Calu3 (cell line): ENCODE results near the gene STRN. TPM values are rescaled to one million over a fixed set of nuclear protein-coding genes. Genes with fewer than 3 reads are reported as not detected.

ENCODE experiments used
- BruUV-seq: library from RNA; stranded (reverse); fragments of 400-500 nt; replicated peaks from 2 replicates; lab custom pipeline; 2021; lab: Mats Ljungman, UMichigan
- CTCF ChIA-PET: fragments of 300-600 bp; sonication (Branson Sonifier 250); formaldehyde crosslinking; loops from one replicate; lab custom pipeline; 2022; ENCODE audit warnings: antibody characterized with exemption; lab: Charles Lee
- DNase-seq: peaks from one replicate; pipeline ENCODE4 v3.0.0; 2022
- H3K27ac Mint-ChIP-seq: one replicate; pipeline ENCODE4 v1.8.0; 2022; ENCODE audit warnings: mixed read lengths; ENCODE audit not compliant: unreplicated experiment
- H3K27me3 Mint-ChIP-seq: one replicate; pipeline ENCODE4 v1.8.0; 2022; ENCODE audit warnings: mixed read lengths; ENCODE audit not compliant: unreplicated experiment
- H3K36me3 Mint-ChIP-seq: one replicate; pipeline ENCODE4 v1.8.0; 2022; ENCODE audit warnings: mild to moderate bottlenecking, moderate library complexity, mixed read lengths; ENCODE audit not compliant: insufficient read depth, unreplicated experiment
- H3K4me1 Mint-ChIP-seq: one replicate; pipeline ENCODE4 v1.8.0; 2022; ENCODE audit warnings: mild to moderate bottlenecking, low read depth, mixed read lengths; ENCODE audit not compliant: unreplicated experiment
- H3K4me3 Mint-ChIP-seq: one replicate; pipeline ENCODE4 v1.8.0; 2022; ENCODE audit warnings: mild to moderate bottlenecking, low read depth, moderate library complexity, mixed read lengths; ENCODE audit not compliant: unreplicated experiment
- H3K9me3 Mint-ChIP-seq: one replicate; pipeline ENCODE4 v1.8.0; 2022; ENCODE audit warnings: low read depth, mixed read lengths; ENCODE audit not compliant: unreplicated experiment
- CTCF ChIP-seq: fragments of 200-600 bp; IDR thresholded peaks from one replicate; pipeline ENCODE4 v1.8.0; 2022; ENCODE audit warnings: antibody characterized with exemption; ENCODE audit not compliant: unreplicated experiment
- intact Hi-C: fragments of 100-400 bp; cut with micrococcal nuclease; formaldehyde crosslinking; loops from one replicate; pipeline ENCODE4 v1.10.0; 2022; ENCODE audit not compliant: unreplicated experiment
- total RNA-seq: library from RNA; stranded (reverse); gene quantifications from 2 replicates; pipeline ENCODE4 v1.2.3, GENCODE V29; 2022

STRN gene
- total RNA-seq, 1 experiment from 2014 or later: 29.3 TPM

- intact Hi-C loops: no loop called here
- CTCF ChIA-PET: interaction anchor here (0.7 kb wide), 1 partner anchor 26 kb away, joined by 3 read pairs; no protein-coding TSS in a partner anchor
- Mint-ChIP-seq H3K36me3 (no peaks in the 10 kb centered on the region), H3K27me3 (peaks cover 37% of the 10 kb centered on the region), H3K4me3 (no peak overlapping the region), H3K4me1 (no peaks in the 10 kb centered on the region), H3K9me3 (no peaks in the 10 kb centered on the region), H3K27ac (no peak overlapping the region)
- no TSS peak for BruUV-seq
- no peak for DNase-seq
- TF ChIP-seq CTCF: no peak
Observed at GRCh38 chr2:36801088-36801487, 165.2 kb downstream of the STRN start.

GRCh38 chr2:36800381-36800780 is 166.0 kb downstream of the STRN start:
- Mint-ChIP-seq H3K27ac (no peak overlapping the region), H3K27me3 (peaks cover 30% of the 10 kb centered on the region), H3K9me3 (no peaks in the 10 kb centered on the region), H3K36me3 (no peaks in the 10 kb centered on the region), H3K4me1 (no peaks in the 10 kb centered on the region), H3K4me3 (no peak overlapping the region)
- CTCF ChIA-PET: no interaction called here
- intact Hi-C loops: no loop called here
- no peak for TF ChIP-seq CTCF
- BruUV-seq: no TSS peak
- no peak for DNase-seq

GRCh38 chr2:36798724-36799123 is 167.6 kb downstream of the STRN start:
- intact Hi-C loops: no loop called here
- H3K4me3 Mint-ChIP-seq: no peak overlapping the region
- no peaks in the 10 kb centered on the region for H3K9me3 Mint-ChIP-seq
- no peak for TF ChIP-seq CTCF
- H3K4me1 Mint-ChIP-seq: no peaks in the 10 kb centered on the region
- no peak for DNase-seq
- CTCF ChIA-PET: no interaction called here
- H3K27me3 Mint-ChIP-seq: peaks cover 28% of the 10 kb centered on the region
- H3K36me3 Mint-ChIP-seq: no peaks in the 10 kb centered on the region
- BruUV-seq: no TSS peak
- no peak overlapping the region for H3K27ac Mint-ChIP-seq

GRCh38 chr2:36797324-36798070 is 168.8 kb downstream of the STRN start:
- Mint-ChIP-seq H3K36me3 (no peaks in the 10 kb centered on the region), H3K4me1 (no peaks in the 10 kb centered on the region), H3K27me3 (peaks cover 28% of the 10 kb centered on the region), H3K27ac (no peak overlapping the region), H3K9me3 (no peaks in the 10 kb centered on the region), H3K4me3 (no peak overlapping the region)
- no TSS peak for BruUV-seq
- CTCF ChIA-PET: interaction anchor here (0.7 kb wide), 1 partner anchor 12 kb away, joined by 3 read pairs; no protein-coding TSS in a partner anchor
- intact Hi-C loops: no loop called here
- no peak for TF ChIP-seq CTCF
- DNase-seq: no peak

Other genes with a start within 250 kb of the STRN start
- gene HEATR5B, start 117.8 kb upstream of the STRN start, total RNA-seq: 12.2 and 13.1 TPM in 2 replicates
- gene GPATCH11, start 118.0 kb upstream of the STRN start, total RNA-seq: 5.4 and 5.8 TPM in 2 replicates
- 91.2 and 121 TPM in 2 replicates for gene EIF2AK2, start 190.4 kb upstream of the STRN start, total RNA-seq
- not detected in 2 replicates for gene SULT6B1, start 222.1 kb upstream of the STRN start, total RNA-seq
- 37.6 and 40.7 TPM in 2 replicates for gene CEBPZOS, start 230.0 kb upstream of the STRN start, total RNA-seq